Heart left ventricle (tissue), 13 donors: ENCODE data around the gene PLEKHB2.

Experiments
- POLR2A ChIP-seq, 2 donors: fragments of 450-650 bp; IDR thresholded peaks; one replicate each; pipeline ENCODE4 v1.6.1; 2017; ENCODE audit warnings: antibody characterized with exemption in 2 of 2, mild to moderate bottlenecking in 2 of 2, moderate library complexity in 2 of 2
- TF ChIP-seq, protein P1 (sequence below), 12 donors: fragments of 200-600 bp; sonication (generic) in 4 of 12; IDR thresholded peaks; one replicate each; pipeline versions ENCODE4 v1.5.0 to v1.8.0; 2018 to 2022; ENCODE audit warnings: antibody characterized with exemption in 12 of 12, mild to moderate bottlenecking in 5 of 12
- donor health status: ischemic (EF 13 %, LVEDD 7.1; RV severe dilation, severe dysfunction).
- donor health status: DM: no; HTN: yes; CAD: no.
- donor health status: DM: no; HTN: no; CAD: no.
- donor health status: ischemic (EF 25% LVEDD 6.9; RV normal size, moderate dysfunction).
- donor health status: ischemic (EF 25% LVEDD 5.7; RV mildly dilated, moderate dysfunction).
- donor health status: ischemic (EF 35%, LVEDD 5.7; RV mildly dilated, moderate dysfunction).
- donor health status: nonischemic (EF 11% LVEDD 7.7; RV severe dilation, severe dysfunction).
- donor health status: DM: yes; HTN: yes; CAD: no.
- donor health status: PGD.
- donor health status: ischemic (EF 29% LVEDD 5.4; RV normal size, mild dysfunction).
- donor health status: nonischemic (EF 23%, LVEDD 6.1; RV moderate dilation, normal function).

DNA sequence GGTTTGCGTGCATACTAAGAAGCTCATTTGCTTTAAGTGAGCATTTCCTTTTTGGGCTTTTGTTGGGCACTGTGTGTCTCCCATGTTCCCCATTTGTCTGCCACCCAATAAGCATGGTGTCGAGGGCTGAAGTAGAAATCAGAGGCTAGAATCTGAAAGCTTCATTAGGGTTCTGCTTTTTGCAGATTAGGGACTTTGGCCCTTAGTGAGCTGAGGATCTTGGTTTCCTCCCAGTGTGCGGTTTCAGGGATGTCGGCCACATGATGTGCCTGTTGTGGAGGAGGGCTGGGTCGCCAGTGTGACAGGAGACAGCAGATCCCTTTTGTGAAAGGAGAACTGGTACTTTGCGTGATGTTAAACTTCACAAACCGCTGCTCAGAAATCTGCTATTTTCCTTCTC, 41.1 kb downstream of the PLEKHB2 start:
- TF ChIP-seq, protein P1, sequence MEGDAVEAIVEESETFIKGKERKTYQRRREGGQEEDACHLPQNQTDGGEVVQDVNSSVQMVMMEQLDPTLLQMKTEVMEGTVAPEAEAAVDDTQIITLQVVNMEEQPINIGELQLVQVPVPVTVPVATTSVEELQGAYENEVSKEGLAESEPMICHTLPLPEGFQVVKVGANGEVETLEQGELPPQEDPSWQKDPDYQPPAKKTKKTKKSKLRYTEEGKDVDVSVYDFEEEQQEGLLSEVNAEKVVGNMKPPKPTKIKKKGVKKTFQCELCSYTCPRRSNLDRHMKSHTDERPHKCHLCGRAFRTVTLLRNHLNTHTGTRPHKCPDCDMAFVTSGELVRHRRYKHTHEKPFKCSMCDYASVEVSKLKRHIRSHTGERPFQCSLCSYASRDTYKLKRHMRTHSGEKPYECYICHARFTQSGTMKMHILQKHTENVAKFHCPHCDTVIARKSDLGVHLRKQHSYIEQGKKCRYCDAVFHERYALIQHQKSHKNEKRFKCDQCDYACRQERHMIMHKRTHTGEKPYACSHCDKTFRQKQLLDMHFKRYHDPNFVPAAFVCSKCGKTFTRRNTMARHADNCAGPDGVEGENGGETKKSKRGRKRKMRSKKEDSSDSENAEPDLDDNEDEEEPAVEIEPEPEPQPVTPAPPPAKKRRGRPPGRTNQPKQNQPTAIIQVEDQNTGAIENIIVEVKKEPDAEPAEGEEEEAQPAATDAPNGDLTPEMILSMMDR (IDR thresholded peaks at IDR 0.05) = no peak
- no peak for TF ChIP-seq POLR2A (IDR thresholded peaks at IDR 0.05)
